GM18498 (cell line): ENCODE results near the gene LRRC74B.

Source experiments
- ATAC-seq: cut with Tn5 transposase; IDR thresholded peaks from one replicate; pipeline ENCODE4 v1.9.1; 2021; ENCODE audit warnings: mild to moderate bottlenecking, moderate library complexity; ENCODE audit not compliant: unreplicated experiment

LRRC74B gene

DNA sequence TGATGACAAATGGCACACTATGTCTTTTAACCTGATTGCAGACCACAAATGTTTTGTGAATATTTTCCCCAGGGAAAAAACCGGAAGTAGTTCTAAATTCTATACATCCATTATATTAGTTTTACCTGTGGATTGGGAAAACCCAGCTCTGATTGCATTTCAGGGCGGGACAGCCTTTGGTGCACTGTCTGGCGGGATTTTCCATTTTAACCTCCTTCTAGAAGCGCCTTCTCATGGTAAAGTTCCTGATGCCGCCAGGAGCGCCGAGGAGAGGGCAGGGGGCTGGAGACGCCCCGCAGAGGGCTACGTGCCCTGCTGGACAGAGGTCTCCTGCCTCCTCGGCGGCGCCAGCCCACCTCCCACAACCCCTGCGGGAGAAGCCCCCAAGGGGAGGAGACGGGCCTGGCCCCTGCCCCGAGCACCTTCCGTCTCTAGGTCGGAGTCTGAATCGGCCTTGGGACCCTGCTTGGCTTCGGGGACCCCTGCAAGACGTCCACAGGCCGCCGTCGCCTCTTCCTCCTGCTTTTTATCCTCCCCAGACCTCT, 32.0 kb upstream of the LRRC74B start:
- ATAC-seq, result no peak

DNA sequence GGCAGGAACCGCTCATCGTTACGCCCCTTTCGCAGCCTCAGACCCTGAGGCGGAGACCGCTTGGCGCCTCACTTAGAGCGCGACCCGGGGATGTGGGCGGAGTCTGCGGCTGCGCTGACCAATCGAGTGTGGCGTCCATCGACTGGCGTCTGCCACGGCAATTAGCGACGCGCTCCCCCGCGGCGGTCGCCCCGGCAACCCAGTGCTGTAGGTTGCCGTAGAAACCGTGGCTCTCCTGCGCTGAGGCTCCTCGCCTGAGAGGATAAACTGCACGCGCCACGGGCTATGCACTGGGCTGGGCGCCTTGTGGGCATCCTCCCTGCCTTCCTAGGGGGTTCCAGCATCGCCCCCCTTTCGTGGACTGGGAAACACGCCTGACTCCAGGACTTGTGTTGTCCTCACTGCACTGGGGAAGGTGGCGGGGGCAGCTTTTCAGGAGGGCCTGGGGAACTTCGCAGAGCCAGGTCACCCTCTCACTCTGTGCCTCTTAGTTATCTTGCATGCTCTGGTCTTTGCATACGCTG, 31.5 kb upstream of the LRRC74B start:
- ATAC-seq, result peak; percentile 79

DNA sequence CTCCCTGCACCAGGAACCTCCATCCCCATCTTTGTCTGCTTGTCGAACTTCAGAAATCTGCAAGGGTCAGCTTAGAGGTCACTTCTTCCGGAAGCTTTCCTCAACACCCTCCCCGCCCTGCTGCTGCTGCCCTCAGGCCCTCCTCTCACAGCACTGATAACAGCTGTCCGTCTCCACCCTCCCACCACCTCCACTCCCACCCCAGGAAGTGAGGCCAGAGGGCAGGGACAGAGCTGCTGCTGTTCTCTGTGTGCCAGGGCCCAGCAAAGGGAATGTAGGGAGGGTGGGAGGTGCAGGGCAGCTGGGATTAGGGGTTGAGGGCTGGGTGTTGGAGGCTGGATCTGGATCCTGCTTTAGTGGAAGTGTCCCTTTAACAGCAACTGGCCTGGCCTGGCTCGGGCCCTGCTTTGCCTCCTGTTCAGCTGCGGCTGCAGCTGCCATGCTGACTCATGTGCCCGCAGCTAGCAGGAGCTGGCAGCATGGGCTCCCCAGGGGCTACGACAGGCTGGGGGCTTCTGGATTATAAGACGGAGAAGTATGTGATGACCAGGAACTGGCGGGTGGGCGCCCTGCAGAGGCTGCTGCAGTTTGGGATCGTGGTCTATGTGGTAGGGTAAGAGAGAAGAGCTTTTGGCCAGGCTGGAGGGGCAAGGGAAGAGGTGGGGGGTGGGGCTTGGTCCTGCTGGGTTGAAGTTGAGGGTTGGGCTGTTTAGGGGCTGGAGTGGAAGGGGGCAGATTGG, 30.9 kb upstream of the LRRC74B start, which contains the start of gene P2RX6:
P2RX6 (plus strand) TSS at position 440 of the 740 bp plus-strand sequence; CDS start at position 450, 10 bp downstream.
- no peak for ATAC-seq

DNA sequence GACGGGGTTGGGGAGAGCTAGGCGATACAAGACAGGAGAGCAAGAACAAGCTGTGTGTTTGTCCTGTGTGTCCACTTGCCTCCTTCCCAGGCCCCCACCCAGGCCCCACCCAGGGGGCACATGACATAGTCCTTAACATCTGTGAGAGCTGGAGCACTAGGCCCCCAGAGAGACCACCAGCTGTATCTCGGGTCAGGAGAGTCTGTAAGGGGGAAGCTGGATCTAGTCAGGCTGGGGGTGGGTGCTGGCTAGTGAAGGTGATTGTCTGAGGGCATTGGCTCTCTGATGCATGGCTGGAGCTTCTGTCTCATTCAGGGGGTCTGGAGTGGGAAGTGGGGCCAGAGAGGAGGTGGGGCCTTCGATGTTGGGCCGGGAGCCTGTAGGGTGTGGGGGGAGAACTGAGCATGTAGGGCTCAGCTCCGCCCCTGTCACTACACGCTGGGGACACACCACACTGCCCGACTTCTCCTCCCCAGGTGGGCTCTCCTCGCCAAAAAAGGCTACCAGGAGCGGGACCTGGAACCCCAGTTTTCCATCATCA, 30.2 kb upstream of the LRRC74B start:
- no peak for ATAC-seq

DNA sequence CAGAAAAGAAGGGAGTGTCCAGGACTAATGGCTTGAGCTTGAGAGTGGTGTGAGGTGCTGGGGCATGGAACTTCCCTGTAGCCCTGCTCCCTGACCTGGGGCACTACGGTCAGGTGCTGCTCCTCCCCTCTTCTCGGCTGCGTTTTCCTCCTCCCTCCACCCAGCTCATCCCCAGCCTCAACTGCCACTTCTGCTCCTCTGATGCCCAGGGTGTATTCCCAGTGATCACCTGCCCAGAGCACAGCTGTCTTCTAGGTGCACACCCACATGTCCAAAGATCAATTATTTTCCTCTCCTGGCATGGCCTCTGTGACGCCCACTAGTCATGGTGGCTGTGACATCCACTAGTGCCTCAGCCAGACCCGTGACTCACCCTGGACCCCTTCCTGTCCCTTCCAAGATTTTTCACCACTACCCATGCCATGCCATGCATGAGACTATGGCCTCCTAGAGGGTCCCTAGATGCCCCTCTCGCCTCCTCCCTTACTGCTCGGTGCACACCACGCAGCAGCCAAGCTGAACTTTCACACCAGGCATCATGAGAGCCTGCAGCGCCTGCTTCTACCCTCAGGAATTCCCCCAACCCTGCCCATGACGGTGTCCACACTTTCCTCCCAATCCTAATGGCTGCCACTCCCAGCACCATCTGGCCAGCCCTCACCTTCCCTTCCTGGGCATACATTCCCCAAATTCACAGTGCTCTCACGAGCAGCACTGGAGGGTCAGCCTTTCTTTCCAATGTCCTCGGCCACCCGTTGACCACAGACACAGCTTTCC, 28.9 kb upstream of the LRRC74B start:
- no peak for ATAC-seq

DNA sequence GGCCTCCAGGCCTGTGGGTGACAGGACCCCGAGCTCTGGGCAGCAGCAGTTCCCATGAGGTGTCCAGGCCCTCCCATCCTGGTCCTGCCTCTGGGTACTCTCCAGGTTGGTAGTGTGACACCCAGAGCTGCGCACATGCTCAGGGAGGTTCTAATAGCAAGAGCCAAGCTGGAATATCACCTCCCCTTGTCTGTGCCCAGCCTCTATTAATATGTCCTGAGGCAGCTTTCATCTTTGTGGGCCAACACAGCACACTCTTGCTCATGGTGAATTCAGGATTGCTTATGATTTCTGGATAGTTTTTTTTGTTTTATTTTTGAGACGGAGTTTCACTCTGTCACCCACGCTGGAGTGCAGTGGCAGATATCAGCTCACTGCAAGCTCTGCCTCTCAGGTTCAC, 27.4 kb upstream of the LRRC74B start:
- no peak for ATAC-seq

DNA sequence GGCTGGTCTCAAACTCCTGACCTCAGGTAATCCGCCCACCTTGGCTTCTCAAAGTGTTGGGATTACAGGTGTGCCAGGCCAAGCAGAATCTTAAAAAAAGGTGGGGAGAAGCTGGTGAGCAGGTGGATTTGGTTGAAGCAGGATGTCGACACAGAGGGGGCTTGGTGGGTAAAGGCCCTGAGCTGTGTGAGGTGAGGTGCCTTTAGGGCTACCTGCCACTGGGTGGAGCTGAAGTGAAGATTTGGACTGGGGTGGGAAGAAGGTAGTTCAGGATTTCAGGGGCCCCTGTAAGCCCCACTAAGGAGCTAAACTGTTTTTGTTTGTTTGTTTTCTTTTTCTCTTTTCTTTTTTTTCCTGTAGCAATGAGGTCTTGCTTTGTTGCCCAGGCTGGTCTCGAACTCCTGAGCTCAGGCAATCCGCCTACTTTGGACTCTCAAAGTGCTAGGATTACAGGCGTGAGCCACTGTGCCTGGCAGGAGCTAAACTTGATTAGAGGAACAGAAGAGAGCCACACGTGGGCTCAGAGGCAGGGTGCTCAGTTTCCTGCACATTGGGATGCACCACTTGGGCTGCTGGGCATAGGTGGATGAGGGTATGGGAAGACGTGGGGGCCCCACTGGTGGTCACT, 24.8 kb upstream of the LRRC74B start:
- ATAC-seq, result no peak

DNA sequence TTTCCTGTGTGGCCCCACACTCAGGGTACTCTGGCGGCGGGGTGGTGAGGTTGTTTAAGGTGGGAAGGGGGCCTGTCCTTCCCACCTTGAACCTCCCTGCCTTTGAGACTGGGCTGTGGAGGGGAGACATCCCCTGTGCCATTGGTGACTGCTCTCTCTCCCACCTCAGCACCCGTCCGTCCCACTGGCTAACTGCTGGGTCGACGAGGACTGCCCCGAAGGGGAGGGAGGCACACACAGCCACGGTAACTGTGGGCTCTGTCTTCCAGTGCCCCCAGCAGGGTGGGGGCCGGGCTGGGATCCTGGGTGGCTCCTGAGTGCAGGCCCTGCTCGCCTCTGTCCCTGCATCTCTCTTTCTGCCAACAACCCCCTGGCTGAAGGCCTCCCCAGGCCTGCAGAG, 23.2 kb upstream of the LRRC74B start:
- no peak for ATAC-seq

DNA sequence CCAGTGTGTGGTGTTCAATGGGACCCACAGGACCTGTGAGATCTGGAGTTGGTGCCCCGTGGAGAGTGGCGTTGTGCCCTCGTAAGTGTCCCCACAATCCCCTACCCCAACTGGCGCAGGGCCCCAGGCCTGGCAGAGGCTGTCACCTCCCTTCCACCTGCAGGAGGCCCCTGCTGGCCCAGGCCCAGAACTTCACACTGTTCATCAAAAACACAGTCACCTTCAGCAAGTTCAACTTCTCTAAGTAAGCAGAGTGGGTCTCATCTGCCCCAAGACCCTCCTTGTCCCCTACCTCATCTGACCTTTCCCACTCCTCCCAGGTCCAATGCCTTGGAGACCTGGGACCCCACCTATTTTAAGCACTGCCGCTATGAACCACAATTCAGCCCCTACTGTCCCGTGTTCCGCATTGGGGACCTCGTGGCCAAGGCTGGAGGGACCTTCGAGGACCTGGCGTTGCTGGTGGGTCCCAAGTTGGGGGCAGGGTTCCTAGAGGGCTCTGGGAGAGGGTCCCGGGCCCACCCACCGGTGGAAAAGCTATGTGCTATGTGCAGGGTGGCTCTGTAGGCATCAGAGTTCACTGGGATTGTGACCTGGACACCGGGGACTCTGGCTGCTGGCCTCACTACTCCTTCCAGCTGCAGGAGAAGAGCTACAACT, 22.7 kb upstream of the LRRC74B start:
- no peak for ATAC-seq

DNA sequence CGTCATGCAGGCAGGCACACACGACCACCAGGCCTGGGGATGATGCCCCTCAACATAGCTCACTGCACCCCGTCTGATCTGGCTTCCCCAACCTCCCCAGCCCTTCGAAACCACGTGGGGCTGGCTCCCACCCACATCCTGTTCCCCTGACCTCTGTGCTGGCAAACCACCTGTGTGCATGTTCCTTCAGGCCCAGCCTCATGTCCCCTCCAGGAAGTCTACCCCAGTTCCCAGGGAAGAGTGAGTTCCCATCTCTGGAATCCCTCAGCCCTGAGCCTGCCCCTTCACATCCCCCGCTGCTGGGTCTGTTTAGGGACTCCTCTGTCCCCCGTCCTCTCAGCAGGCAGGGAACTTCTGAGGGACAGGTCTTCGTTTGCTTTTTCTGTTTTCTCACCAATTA, 20.5 kb upstream of the LRRC74B start:
- ATAC-seq, result no peak

DNA sequence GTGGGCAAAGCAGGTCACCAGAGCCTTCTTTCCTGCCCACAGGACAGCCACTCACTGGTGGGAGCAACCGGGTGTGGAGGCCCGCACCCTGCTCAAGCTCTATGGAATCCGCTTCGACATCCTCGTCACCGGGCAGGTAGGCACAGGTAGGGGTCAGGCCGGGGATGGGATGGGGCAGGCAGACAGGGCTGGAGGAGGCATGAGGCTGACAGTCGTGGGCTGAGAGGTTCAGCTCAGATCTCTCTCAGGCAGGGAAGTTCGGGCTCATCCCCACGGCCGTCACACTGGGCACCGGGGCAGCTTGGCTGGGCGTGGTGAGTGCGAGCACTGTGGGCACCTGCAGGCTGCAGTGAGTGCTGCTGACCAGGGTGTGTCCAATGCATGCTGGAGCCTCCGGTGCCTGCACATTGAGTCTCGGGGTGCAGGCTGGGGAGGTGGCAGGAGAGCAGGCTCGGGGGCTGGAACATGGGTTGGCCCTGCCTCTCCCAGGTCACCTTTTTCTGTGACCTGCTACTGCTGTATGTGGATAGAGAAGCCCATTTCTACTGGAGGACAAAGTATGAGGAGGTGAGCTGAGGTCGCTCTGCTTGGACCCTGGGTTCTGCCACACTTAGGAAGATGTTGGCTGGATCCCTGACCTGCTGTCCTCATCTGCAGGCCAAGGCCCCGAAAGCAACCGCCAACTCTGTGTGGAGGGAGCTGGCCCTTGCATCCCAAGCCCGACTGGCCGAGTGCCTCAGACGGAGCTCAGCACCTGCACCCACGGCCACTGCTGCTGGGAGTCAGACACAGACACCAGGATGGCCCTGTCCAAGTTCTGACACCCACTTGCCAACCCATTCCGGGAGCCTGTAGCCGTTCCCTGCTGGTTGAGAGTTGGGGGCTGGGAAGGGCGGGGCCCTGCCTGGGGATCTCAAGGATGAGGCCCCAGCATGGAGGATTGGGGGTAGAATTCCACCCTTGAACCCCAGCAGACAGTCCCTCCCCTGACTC, 19.7 kb upstream of the LRRC74B start:
- no peak for ATAC-seq

DNA sequence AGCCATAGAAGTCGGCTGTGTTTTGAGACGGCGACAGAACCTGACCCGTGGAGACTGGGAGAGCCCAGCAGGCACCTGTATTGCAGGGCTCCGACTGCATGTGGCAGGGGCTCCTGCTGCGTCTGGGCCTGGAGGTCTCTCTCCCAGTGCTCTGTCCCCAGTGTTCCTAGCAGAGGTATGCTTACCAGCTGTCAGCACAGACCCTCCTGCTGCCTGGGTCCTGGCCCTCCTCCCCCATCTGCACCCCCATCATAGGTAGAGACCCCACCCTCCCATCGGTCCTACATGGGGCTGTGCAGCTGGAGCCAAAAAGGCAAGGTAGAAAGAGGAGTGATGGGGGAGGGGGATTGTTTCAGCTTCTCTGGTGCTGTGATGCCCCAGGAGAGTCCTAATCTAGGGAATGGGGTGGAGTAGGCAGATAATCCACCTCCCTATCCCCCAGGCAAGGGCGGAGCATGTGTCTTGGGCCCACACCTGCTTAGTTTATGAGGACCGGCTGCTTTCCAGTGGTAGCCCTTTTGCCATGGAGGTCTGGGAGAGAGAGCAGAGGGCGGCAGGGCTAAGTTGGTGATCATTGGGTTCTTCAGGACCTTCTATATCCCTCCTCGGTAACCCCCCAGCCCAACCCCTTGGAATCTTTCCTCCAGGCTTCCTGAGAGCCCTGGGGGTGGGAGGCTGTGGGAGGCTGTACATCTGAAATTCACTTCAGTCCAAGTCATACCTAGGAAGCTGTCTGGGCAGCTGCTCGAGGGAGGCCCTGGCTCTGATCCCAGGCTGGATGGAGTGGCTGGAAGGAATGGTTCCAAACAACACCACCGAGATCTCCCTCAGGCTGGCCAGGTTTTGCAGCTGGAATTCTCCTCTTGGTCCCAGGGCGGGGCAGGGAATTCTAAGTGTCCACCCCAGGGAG, 18.7 kb upstream of the LRRC74B start:
- no peak for ATAC-seq

DNA sequence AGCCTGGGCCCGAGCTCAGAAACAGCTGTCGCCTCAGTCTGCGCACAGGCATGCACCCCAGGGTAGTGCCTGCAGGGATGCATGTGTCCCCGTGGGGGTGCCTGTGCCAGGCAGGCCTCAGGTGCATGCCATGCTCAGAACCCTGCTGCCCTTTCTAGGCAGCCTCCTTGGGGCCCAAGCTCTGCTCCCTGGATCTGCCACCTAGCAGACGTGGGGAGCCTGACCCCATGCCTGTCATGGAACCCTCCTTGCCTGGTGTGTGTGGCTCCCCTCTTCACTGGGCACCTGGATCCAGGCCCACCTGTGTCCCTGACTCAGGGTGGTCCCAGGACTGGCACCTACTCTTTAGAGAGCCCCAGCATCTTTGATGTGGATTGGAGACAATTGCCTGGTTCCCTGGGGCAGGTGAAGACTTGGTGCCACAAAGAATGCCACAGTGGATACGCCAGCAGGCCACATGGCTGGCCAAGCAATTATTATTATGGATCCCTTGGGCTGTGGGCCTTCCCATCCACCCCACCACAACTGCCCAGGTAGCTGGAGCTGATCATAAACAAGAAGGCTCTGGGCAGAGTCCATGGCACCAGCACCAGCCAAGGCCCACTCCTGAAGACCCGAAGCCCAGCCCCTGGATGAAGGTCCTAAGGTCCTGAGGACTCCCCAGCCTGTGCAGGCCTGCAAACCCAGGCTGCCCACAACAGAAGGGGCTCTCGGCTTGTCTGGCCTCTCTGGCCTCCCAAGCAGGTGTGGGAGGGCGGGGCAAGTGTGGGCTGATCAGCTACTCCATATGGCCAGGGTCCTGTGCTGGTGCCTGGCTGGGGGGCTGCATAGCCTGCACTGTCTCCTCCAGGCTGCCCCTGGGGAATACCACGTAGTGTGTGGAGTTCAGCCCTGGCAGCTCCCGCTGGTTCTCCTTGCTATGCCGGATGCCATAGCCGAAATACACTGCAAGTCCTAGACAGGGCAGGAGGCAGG, 17.2 kb upstream of the LRRC74B start:
- ATAC-seq, result no peak

DNA sequence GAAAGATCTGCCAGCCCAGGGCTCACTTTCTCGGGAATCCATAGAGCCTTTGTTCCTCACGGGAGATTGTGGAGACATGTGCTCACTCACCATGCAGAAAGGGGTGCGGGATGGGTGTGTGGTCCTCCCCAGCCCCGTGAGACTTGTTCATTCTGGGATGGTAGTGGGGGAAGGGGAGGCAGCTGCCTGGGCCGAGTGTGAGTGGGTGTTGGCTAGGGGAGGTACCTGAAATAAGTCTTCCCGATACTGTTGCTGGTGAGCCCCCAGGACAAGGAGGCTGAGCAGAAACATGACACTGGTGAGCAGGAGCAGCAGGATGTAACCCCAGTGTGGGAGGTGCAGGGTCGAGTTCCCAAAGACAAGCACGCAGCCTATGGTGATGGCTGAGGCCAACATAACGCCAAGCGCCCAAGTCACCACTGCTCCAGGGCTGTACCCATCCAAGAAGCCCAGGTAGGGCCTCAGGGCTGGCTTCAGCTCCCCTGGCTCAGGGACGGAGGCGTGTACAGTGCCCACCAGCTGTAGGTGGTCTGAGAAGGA, 16.2 kb upstream of the LRRC74B start:
- ATAC-seq, result no peak

DNA sequence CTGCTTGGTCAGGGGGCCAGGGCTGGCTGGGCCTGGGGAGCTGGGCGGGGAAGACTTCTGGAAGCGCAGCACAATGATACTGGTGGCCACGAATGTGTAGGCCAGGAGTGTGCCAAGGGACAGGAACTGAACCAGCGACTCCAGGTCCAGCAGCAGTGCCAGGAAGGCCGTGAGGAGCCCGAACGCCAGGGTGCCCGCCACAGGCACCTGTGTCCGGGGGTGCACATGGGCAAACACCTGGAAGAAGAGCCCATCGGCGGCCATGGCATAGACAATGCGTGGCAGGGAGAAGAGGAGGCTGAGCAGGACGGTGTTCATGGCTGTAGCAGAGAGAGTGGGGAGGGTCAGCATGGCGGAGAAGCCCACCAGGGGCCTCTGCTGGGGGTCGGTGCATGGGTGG, 15.7 kb upstream of the LRRC74B start:
- no peak for ATAC-seq

DNA sequence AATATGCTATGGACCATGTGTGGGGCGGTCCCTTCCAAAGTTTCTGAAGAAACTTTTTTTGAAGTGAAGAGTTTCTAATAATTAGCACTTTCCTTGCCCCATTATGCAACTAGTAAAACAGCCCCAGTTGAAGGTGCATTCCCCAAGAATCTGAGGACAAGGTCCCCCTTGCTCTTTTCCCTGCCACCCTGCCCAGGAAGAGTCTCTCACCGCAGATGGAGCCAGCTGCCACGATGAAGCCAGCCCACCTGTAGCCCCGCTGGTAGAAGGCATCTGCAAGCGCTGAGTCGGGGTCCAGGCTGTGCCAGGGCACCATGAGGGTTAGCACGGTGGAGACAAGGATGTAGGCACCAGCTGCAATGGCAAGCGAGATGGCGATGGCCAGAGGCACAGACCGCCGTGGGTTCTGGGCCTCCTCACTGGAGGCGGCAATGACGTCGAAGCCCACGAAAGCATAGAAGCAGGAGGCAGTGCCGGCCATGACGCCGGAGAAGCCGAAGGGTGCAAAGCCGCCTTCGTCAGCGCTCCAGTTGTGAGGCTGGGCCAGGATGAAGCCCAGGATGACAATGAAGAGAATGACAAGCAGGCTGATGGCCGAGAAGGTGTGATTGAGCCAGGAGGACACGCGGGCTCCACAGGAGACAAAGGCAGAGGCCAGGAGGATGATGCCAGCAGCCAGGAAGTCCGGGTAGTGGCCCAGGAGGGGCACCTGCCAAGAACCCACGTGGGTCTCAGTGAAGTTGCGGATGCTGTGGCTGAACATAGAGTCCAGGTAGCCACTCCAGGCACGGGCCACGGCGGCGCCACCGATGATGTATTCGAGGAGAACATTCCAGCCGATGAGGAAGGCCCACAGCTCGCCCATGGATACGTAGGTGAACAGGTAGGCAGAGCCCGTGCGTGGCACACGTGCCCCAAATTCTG, 14.9 kb upstream of the LRRC74B start:
- ATAC-seq, result no peak
